GM10266 (cell line): Measurements from ENCODE around the gene TIMM44.

Experiments used
- DNase-seq: peaks from one replicate; pipeline ENCODE4 v3.0.0; 2012; ENCODE audit errors: extremely low spot score
- CTCF ChIP-seq: IDR thresholded peaks from 2 replicates; pipeline ENCODE4 v1.5.1; 2012; ENCODE audit warnings: mild to moderate bottlenecking, low read depth; ENCODE audit not compliant: control insufficient read depth, insufficient read depth; ENCODE audit errors: missing control alignments

Gene TIMM44

GRCh38 chr19:7980635-7981121, 37.2 kb upstream of the TIMM44 start:
- no peak for TF ChIP-seq CTCF

GRCh38 chr19:7980168-7980567, 36.7 kb upstream of the TIMM44 start:
- no peak for TF ChIP-seq CTCF

More at GRCh38 chr19:7980635-7981121, 37.2 kb upstream of the TIMM44 start:
- DNase-seq, result no peak

GRCh38 chr19:7979559-7979958, 36.1 kb upstream of the TIMM44 start:
- TF ChIP-seq CTCF, result no peak
- no peak for DNase-seq

More at GRCh38 chr19:7980168-7980567, 36.7 kb upstream of the TIMM44 start:
- no peak for DNase-seq

- TF ChIP-seq CTCF, result no peak
- DNase-seq, result no peak
Measured at GRCh38 chr19:7979011-7979410, 35.5 kb upstream of the TIMM44 start.

GRCh38 chr19:7978179-7978825, 34.8 kb upstream of the TIMM44 start:
- no peak for DNase-seq
- TF ChIP-seq CTCF, result no peak

- DNase-seq, result no peak
- TF ChIP-seq CTCF, result no peak
Measured at GRCh38 chr19:7977723-7978040, 34.2 kb upstream of the TIMM44 start.

GRCh38 chr19:7977021-7977722, 33.7 kb upstream of the TIMM44 start:
- TF ChIP-seq CTCF, result no peak
- DNase-seq, result no peak
